IgD-negative memory B cell (primary cell): ENCODE data around the gene COX7B2. TPM values are rescaled to one million over a fixed set of nuclear protein-coding genes. Genes with fewer than 3 reads are reported as not detected.

Experiments
- H3K27ac Mint-ChIP-seq, 3 donors: one replicate each; pipeline ENCODE4 v1.8.0; 2020 to 2022; ENCODE audit warnings: mild to moderate bottlenecking in 3 of 3, mixed read lengths in 3 of 3, moderate library complexity in 1 of 3
- H3K27me3 Mint-ChIP-seq: one replicate; pipeline ENCODE4 v1.8.0; 2021; ENCODE audit warnings: mixed read lengths
- H3K36me3 Mint-ChIP-seq: one replicate; pipeline ENCODE4 v1.8.0; 2020; ENCODE audit warnings: mild to moderate bottlenecking, mixed read lengths
- H3K4me1 Mint-ChIP-seq, 3 donors: one replicate each; pipeline ENCODE4 v1.8.0; 2020 to 2022; ENCODE audit warnings: mixed read lengths in 3 of 3, mild to moderate bottlenecking in 1 of 3
- H3K4me3 Mint-ChIP-seq, 4 donors: one replicate each; pipeline ENCODE4 v1.8.0; 2020 to 2022; ENCODE audit warnings: mild to moderate bottlenecking in 4 of 4, mixed read lengths in 4 of 4, moderate library complexity in 3 of 4
- H3K9me3 Mint-ChIP-seq, 3 donors: one replicate each; pipeline ENCODE4 v1.8.0; 2020 to 2021; ENCODE audit warnings: mixed read lengths in 3 of 3, mild to moderate bottlenecking in 1 of 3
- polyA plus RNA-seq: library from polyadenylated mRNA; unstranded; fragments of 300-500 nt; fragmentation: Illumina TruSeq; gene quantifications from one replicate; pipeline ENCODE4 v1.2.3, GENCODE V29; 2021

The COX7B2 gene
- polyA plus RNA-seq, 1 donor from 2014 or later, result not detected

- no peaks in the 10 kb centered on the region for H3K9me3 Mint-ChIP-seq
- no peak overlapping the region for H3K27ac Mint-ChIP-seq
- no peaks in the 10 kb centered on the region for H3K4me1 Mint-ChIP-seq
- H3K27me3 Mint-ChIP-seq, result no peaks in the 10 kb centered on the region
- no peaks in the 10 kb centered on the region for H3K36me3 Mint-ChIP-seq
- H3K4me3 Mint-ChIP-seq, result no peak overlapping the region
Observed at GRCh38 chr4:46844325-46844917, 64.6 kb downstream of the COX7B2 start.

- Mint-ChIP-seq H3K9me3 (no peaks in the 10 kb centered on the region), H3K4me1 (no peaks in the 10 kb centered on the region), H3K36me3 (no peaks in the 10 kb centered on the region), H3K4me3 (no peak overlapping the region), H3K27ac (no peak overlapping the region), H3K27me3 (no peaks in the 10 kb centered on the region)
Observed at GRCh38 chr4:46839128-46839527, 69.9 kb downstream of the COX7B2 start.

GRCh38 chr4:46837639-46838038 lies 71.4 kb downstream of the COX7B2 start:
- no peak overlapping the region for H3K27ac Mint-ChIP-seq
- H3K36me3 Mint-ChIP-seq, result no peaks in the 10 kb centered on the region
- H3K4me3 Mint-ChIP-seq, result no peak overlapping the region
- no peaks in the 10 kb centered on the region for H3K9me3 Mint-ChIP-seq
- no peaks in the 10 kb centered on the region for H3K27me3 Mint-ChIP-seq
- no peaks in the 10 kb centered on the region for H3K4me1 Mint-ChIP-seq

- no peaks in the 10 kb centered on the region for H3K36me3 Mint-ChIP-seq
- no peaks in the 10 kb centered on the region for H3K27me3 Mint-ChIP-seq
- no peaks in the 10 kb centered on the region for H3K9me3 Mint-ChIP-seq
- H3K4me1 Mint-ChIP-seq, result no peaks in the 10 kb centered on the region
- no peak overlapping the region for H3K4me3 Mint-ChIP-seq
- no peak overlapping the region for H3K27ac Mint-ChIP-seq
Observed at GRCh38 chr4:46836584-46836983, 72.5 kb downstream of the COX7B2 start.

- H3K27ac Mint-ChIP-seq, result no peak overlapping the region
- no peaks in the 10 kb centered on the region for H3K27me3 Mint-ChIP-seq
- H3K36me3 Mint-ChIP-seq, result no peaks in the 10 kb centered on the region
- H3K4me1 Mint-ChIP-seq, result no peaks in the 10 kb centered on the region
- peaks cover 0 to 7% (median 0%) of the 10 kb centered on the region in 3 donors for H3K9me3 Mint-ChIP-seq
- H3K4me3 Mint-ChIP-seq, result no peak overlapping the region
Observed at GRCh38 chr4:46830971-46831454, 78.0 kb downstream of the COX7B2 start.

- no peaks in the 10 kb centered on the region for H3K4me1 Mint-ChIP-seq
- H3K36me3 Mint-ChIP-seq, result no peaks in the 10 kb centered on the region
- peaks cover 2% of the 10 kb centered on the region for H3K27me3 Mint-ChIP-seq
- no peak overlapping the region for H3K27ac Mint-ChIP-seq
- H3K4me3 Mint-ChIP-seq, result no peak overlapping the region
- peaks cover 0 to 6% (median 5%) of the 10 kb centered on the region in 3 donors for H3K9me3 Mint-ChIP-seq
Observed at GRCh38 chr4:46820154-46820553, 88.9 kb downstream of the COX7B2 start.

- peaks cover 2% of the 10 kb centered on the region for H3K27me3 Mint-ChIP-seq
- no peaks in the 10 kb centered on the region for H3K36me3 Mint-ChIP-seq
- H3K9me3 Mint-ChIP-seq, result peaks cover 0 to 3% (median 0%) of the 10 kb centered on the region in 3 donors
- H3K27ac Mint-ChIP-seq, result no peak overlapping the region
- no peak overlapping the region for H3K4me3 Mint-ChIP-seq
- H3K4me1 Mint-ChIP-seq, result no peaks in the 10 kb centered on the region
Observed at GRCh38 chr4:46819095-46819494, 90.0 kb downstream of the COX7B2 start.

GRCh38 chr4:46818604-46819003 lies 90.4 kb downstream of the COX7B2 start:
- Mint-ChIP-seq H3K4me3 (no peak overlapping the region), H3K27me3 (peaks cover 2% of the 10 kb centered on the region), H3K9me3 (peaks cover 0 to 3% (median 1%) of the 10 kb centered on the region in 3 donors), H3K4me1 (no peaks in the 10 kb centered on the region), H3K36me3 (no peaks in the 10 kb centered on the region), H3K27ac (no peak overlapping the region)

- no peak overlapping the region for H3K27ac Mint-ChIP-seq
- peaks cover 2% of the 10 kb centered on the region for H3K27me3 Mint-ChIP-seq
- H3K4me3 Mint-ChIP-seq, result no peak overlapping the region
- no peaks in the 10 kb centered on the region for H3K4me1 Mint-ChIP-seq
- peaks cover 0 to 3% (median 3%) of the 10 kb centered on the region in 3 donors for H3K9me3 Mint-ChIP-seq
- no peaks in the 10 kb centered on the region for H3K36me3 Mint-ChIP-seq
Observed at GRCh38 chr4:46817806-46818205, 91.2 kb downstream of the COX7B2 start.

GRCh38 chr4:46804781-46805413 lies 104.1 kb downstream of the COX7B2 start:
- Mint-ChIP-seq H3K9me3 (peaks cover 0 to 7% (median under 1%) of the 10 kb centered on the region in 3 donors), H3K36me3 (no peaks in the 10 kb centered on the region), H3K27me3 (no peaks in the 10 kb centered on the region), H3K4me1 (no peaks in the 10 kb centered on the region), H3K27ac (no peak overlapping the region), H3K4me3 (no peak overlapping the region)

- no peaks in the 10 kb centered on the region for H3K36me3 Mint-ChIP-seq
- no peak overlapping the region for H3K4me3 Mint-ChIP-seq
- no peaks in the 10 kb centered on the region for H3K27me3 Mint-ChIP-seq
- H3K4me1 Mint-ChIP-seq, result no peaks in the 10 kb centered on the region
- peaks cover 1 to 12% (median 2%) of the 10 kb centered on the region in 3 donors for H3K9me3 Mint-ChIP-seq
- H3K27ac Mint-ChIP-seq, result no peak overlapping the region
Observed at GRCh38 chr4:46793036-46793435, 116.0 kb downstream of the COX7B2 start.

- no peaks in the 10 kb centered on the region for H3K36me3 Mint-ChIP-seq
- H3K4me1 Mint-ChIP-seq, result no peaks in the 10 kb centered on the region
- no peak overlapping the region for H3K27ac Mint-ChIP-seq
- peaks cover 0 to 7% (median 1%) of the 10 kb centered on the region in 3 donors for H3K9me3 Mint-ChIP-seq
- H3K4me3 Mint-ChIP-seq, result no peak overlapping the region
- no peaks in the 10 kb centered on the region for H3K27me3 Mint-ChIP-seq
Observed at GRCh38 chr4:46781434-46782092, 127.5 kb downstream of the COX7B2 start.

- Mint-ChIP-seq H3K27ac (no peak overlapping the region), H3K36me3 (no peaks in the 10 kb centered on the region), H3K4me3 (no peak overlapping the region), H3K9me3 (peaks cover 0 to 3% (median 0%) of the 10 kb centered on the region in 3 donors), H3K27me3 (no peaks in the 10 kb centered on the region), H3K4me1 (no peaks in the 10 kb centered on the region)
Observed at GRCh38 chr4:46765465-46765864, 143.6 kb downstream of the COX7B2 start.

- H3K4me3 Mint-ChIP-seq, result no peak overlapping the region
- no peaks in the 10 kb centered on the region for H3K36me3 Mint-ChIP-seq
- no peaks in the 10 kb centered on the region for H3K4me1 Mint-ChIP-seq
- no peak overlapping the region for H3K27ac Mint-ChIP-seq
- peaks cover 4 to 13% (median 5%) of the 10 kb centered on the region in 3 donors for H3K9me3 Mint-ChIP-seq
- no peaks in the 10 kb centered on the region for H3K27me3 Mint-ChIP-seq
Observed at GRCh38 chr4:46730075-46730474, 179.0 kb downstream of the COX7B2 start.

GRCh38 chr4:46720055-46720454 lies 189.0 kb downstream of the COX7B2 start:
- H3K4me3 Mint-ChIP-seq, result no peak overlapping the region
- no peaks in the 10 kb centered on the region for H3K27me3 Mint-ChIP-seq
- peaks cover 0 to 5% (median 2%) of the 10 kb centered on the region in 3 donors for H3K9me3 Mint-ChIP-seq
- no peaks in the 10 kb centered on the region for H3K36me3 Mint-ChIP-seq
- H3K27ac Mint-ChIP-seq, result no peak overlapping the region
- no peaks in the 10 kb centered on the region for H3K4me1 Mint-ChIP-seq
